HepG2 (cell line): Measurements from ENCODE around the gene NOL4L. TPM values are rescaled to one million over a fixed set of nuclear protein-coding genes. Genes with fewer than 3 reads are reported as not detected.

ENCODE experiments used
- AGO2 ChIP-seq: fragments of 200-400 bp; formaldehyde crosslinking; optimal IDR thresholded peaks from 2 replicates; pipeline ENCODE3; 2017; ENCODE audit warnings: mild to moderate bottlenecking, low read depth, low read length, moderate library complexity
- BCL3 ChIP-seq: sonication (generic); formaldehyde crosslinking; IDR thresholded peaks from 2 replicates; pipeline ENCODE4 v1.5.1; 2020; ENCODE audit warnings: mild to moderate bottlenecking, missing genetic modification reagents, moderate library complexity
- BCLAF1 ChIP-seq: fragments of 450-650 bp; IDR thresholded peaks from 2 replicates; pipeline ENCODE4 v1.6.1; 2017; ENCODE audit warnings: mild to moderate bottlenecking
- CHD2 ChIP-seq: IDR thresholded peaks from 2 replicates; pipeline ENCODE4 v1.6.1; 2011; ENCODE audit warnings: low read depth, low read length, improper control_type of control experiment
- DNMT3B ChIP-seq: conservative IDR thresholded peaks from 2 replicates; pipeline ENCODE4 v1.6.1; 2016; ENCODE audit warnings: missing biosample characterization, control low read depth
- DRAP1 ChIP-seq: IDR thresholded peaks from 2 replicates; pipeline ENCODE4 v1.6.1; 2016; ENCODE audit warnings: missing genetic modification reagents, missing compliant biosample characterization
- FOXJ3 ChIP-seq: sonication (generic); formaldehyde crosslinking; IDR thresholded peaks from 2 replicates; pipeline ENCODE4 v1.4.0; 2020; ENCODE audit warnings: missing genetic modification reagents, mild to moderate bottlenecking, borderline replicate concordance
- HMGXB4 ChIP-seq, 2 experiments: sonication (generic) in 1 of 2; formaldehyde crosslinking in 1 of 2; IDR thresholded peaks; 2 replicates each; pipeline versions ENCODE4 v1.4.0 to v1.6.1; 2018 to 2020; ENCODE audit warnings: missing genetic modification reagents in 2 of 2, borderline replicate concordance in 1 of 2, low read depth in 1 of 2, mild to moderate bottlenecking in 1 of 2, missing biosample characterization in 1 of 2
- HNF4A ChIP-seq: sonication (generic); formaldehyde crosslinking; IDR thresholded peaks from 2 replicates; pipeline ENCODE4 v1.4.0; 2020; ENCODE audit warnings: missing genetic modification reagents
- MAX ChIP-seq: IDR thresholded peaks from 2 replicates; pipeline ENCODE4 v1.6.1; 2012; ENCODE audit warnings: inconsistent platforms
- MTF2 ChIP-seq: sonication (generic); formaldehyde crosslinking; IDR thresholded peaks from 2 replicates; pipeline ENCODE4 v1.5.0; 2020; ENCODE audit warnings: missing genetic modification reagents, borderline replicate concordance
- NFIC ChIP-seq: IDR thresholded peaks from 2 replicates; pipeline ENCODE4 v1.6.1; 2012; ENCODE audit warnings: mild to moderate bottlenecking, low read length, inconsistent platforms
- POLR2AphosphoS5 ChIP-seq: IDR thresholded peaks from 2 replicates; pipeline ENCODE4 v1.6.1; 2012; ENCODE audit warnings: low read depth, low read length
- RAD21 ChIP-seq: fragments of 450-650 bp; formaldehyde crosslinking; IDR thresholded peaks from 2 replicates; pipeline ENCODE4 v1.5.0; 2020; ENCODE audit warnings: mild to moderate bottlenecking
- RARA ChIP-seq: IDR thresholded peaks from 2 replicates; pipeline ENCODE4 v1.6.1; 2016; ENCODE audit warnings: missing genetic modification reagents, missing compliant biosample characterization
- RBFOX2 ChIP-seq: fragments of 200-400 bp; formaldehyde crosslinking; IDR thresholded peaks from 2 replicates; pipeline ENCODE4 v1.6.1; 2017; ENCODE audit warnings: low read depth, mild to moderate bottlenecking, low read length
- SALL1 ChIP-seq: sonication (generic); formaldehyde crosslinking; IDR thresholded peaks from 2 replicates; pipeline ENCODE4 v1.8.0; 2022; ENCODE audit warnings: mild to moderate bottlenecking, missing genetic modification reagents
- ZBTB8A ChIP-seq: sonication (generic); formaldehyde crosslinking; IDR thresholded peaks from 2 replicates; pipeline ENCODE4 v1.4.0; 2020; ENCODE audit warnings: mild to moderate bottlenecking, low read depth, missing genetic modification reagents, borderline replicate concordance
- ZNF34 ChIP-seq: sonication (generic); formaldehyde crosslinking; IDR thresholded peaks from 2 replicates; pipeline ENCODE4 v1.4.0; 2020; ENCODE audit warnings: mild to moderate bottlenecking, missing genetic modification reagents, borderline replicate concordance
- ZNF850 ChIP-seq: sonication (generic); formaldehyde crosslinking; conservative IDR thresholded peaks from 2 replicates; pipeline ENCODE4 v1.9.0; 2021; ENCODE audit warnings: mild to moderate bottlenecking, missing genetic modification reagents
- ZNF891 ChIP-seq: sonication (generic); formaldehyde crosslinking; IDR thresholded peaks from 2 replicates; pipeline ENCODE4 v1.5.0; 2020; ENCODE audit warnings: mild to moderate bottlenecking, missing genetic modification reagents
- polyA plus RNA-seq, 8 experiments: library from polyadenylated mRNA; depleted of rRNA in 3 of 8; stranded (reverse) in 7 of 8; unstranded in 1 of 8; fragments of >200 nt; fragmentation: Illumina TruSeq in 4 of 8; extraction: Trizol in 4 of 8; gene quantifications; 2 replicates each; pipeline versions ENCODE4 v1.2.1 to v1.2.3, GENCODE V29; 2011 to 2016; ENCODE audit warnings: low read depth in 4 of 8, missing spikeins in 1 of 8, mixed read lengths in 1 of 8; ENCODE audit not compliant: insufficient read depth in 1 of 8
- total RNA-seq, 5 experiments: library from RNA; depleted of rRNA; stranded (reverse); fragments of >200 nt; fragmentation: Illumina TruSeq; extraction: Trizol; gene quantifications; 2 replicates each; pipeline ENCODE4 v1.2.3, GENCODE V29; 2016; ENCODE audit warnings: low read depth in 1 of 5

Gene NOL4L
- total and polyA plus RNA-seq, 2 of the 13 experiments (the other 11 are each of a cell fraction or from before 2014, with no cell fraction given) = 16.6 to 35.4 TPM

GRCh38 chr20:32470025-32470861 lies 114.9 kb downstream of the NOL4L start (continued):
- TF ChIP-seq FOXJ3 (CRISPR knock-in tag) (no peak), SALL1 (no peak), DNMT3B (CRISPR knock-in tag) (no peak), ZNF891 (CRISPR knock-in tag) (0 out of 2 replicates have a peak, but pooled peaks have one; percentile 49), RAD21 (CRISPR knock-in tag) (peak; percentile 92), BCLAF1 (no peak), BCL3 (CRISPR knock-in tag) (0 out of 2 replicates have a peak, but pooled peaks have one; percentile 23), ZBTB8A (no peak), MAX (no peak), HNF4A (peak; percentile 37; the same call in 1 of the 2 replicates), HMGXB4 (CRISPR knock-in tag; IDR thresholded peaks at IDR 0.05; ENCODE audit: borderline replicate concordance in 1 of 2, low read depth in 1 of 2) (0 out of 4 replicates have a peak, but pooled peaks of 1 of the 2 experiments have one; percentile 17), DRAP1 (CRISPR knock-in tag) (0 out of 2 replicates have a peak, but pooled peaks have one; percentile 31), NFIC (no peak), RBFOX2 (peak; percentile 44; the same call in 1 of the 2 replicates), ZNF34 (no peak), AGO2 (peak; percentile 92), CHD2 (no peak), POLR2AphosphoS5 (peak; percentile 8; the same call in 1 of the 2 replicates), MTF2 (CRISPR knock-in tag) (no peak), ZNF850 (no peak), RARA (CRISPR knock-in tag) (no peak)
